RCC 7860 (cell line): ENCODE measurements around the gene KCNK15.

Experiments used
- DNase-seq: peaks from one replicate; pipeline ENCODE4 v3.0.0-alpha.2; 2015; ENCODE audit warnings: low spot score
- FAIRE-seq: peaks from 2 replicates; lab custom pipeline; 2012; peaks lifted over from hg19 to GRCh38; lab: Jason Lieb, UNC

The KCNK15 gene

DNA sequence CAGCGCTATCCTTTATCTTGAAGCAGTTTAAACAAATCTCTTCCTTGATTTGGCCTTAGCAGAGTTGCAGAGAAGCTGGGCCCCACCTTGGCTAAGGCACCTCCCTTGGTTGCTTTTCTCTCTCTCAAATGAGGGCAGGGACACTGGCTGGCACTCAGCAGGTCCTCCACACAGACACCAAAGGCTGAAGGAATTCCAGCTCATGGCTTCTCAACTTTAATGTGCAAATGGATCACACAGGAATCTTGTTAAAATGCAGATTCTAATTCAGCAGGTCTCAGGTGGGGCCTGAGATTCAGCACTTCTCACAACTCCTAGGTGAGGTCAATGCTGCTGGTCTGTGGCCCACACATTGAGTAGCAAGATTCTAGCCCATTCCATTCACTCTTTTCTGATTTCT, 39.0 kb downstream of the KCNK15 start:
- DNase-seq (no peak), FAIRE-seq (no peak)

DNA sequence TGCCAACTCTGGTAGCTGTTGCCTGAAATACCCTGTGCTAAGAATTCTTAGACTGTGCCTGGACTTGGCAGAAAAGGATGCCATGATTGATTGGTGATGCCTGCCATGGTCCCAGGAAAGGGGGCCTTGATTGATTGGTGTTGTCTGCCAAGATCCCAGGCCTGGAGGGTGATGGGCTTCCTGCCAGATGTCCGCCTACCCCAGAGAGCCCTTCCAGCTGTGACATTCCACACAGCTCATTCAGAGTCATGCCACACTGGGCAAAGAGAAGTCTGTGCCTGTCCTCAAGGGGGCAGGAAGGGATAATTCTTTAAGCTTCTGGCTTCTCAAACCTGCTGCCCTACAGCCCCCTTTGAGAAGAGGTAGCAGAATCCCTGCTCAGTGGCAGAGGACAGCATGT, 40.1 kb downstream of the KCNK15 start:
- FAIRE-seq (no peak), DNase-seq (no peak)

DNA sequence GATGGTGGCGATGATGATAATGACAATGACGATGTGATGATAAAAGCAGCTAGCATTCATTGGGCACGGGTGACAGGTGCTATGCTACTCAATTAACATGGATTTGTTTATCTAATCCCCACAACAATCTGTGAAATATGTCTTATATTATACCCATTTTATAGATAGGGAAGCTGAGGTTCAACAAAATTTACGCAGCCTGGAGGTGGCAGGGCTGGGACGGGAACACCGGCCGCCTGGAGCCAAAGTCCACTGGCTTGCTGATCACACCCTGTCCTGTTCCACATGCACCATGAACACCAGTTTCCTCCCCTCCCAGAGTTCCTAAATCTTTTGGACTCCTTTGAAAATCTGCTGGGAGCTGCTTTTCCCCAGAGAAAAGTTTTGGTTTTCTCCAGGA, 41.6 kb downstream of the KCNK15 start:
- FAIRE-seq: no peak
- no peak for DNase-seq

DNA sequence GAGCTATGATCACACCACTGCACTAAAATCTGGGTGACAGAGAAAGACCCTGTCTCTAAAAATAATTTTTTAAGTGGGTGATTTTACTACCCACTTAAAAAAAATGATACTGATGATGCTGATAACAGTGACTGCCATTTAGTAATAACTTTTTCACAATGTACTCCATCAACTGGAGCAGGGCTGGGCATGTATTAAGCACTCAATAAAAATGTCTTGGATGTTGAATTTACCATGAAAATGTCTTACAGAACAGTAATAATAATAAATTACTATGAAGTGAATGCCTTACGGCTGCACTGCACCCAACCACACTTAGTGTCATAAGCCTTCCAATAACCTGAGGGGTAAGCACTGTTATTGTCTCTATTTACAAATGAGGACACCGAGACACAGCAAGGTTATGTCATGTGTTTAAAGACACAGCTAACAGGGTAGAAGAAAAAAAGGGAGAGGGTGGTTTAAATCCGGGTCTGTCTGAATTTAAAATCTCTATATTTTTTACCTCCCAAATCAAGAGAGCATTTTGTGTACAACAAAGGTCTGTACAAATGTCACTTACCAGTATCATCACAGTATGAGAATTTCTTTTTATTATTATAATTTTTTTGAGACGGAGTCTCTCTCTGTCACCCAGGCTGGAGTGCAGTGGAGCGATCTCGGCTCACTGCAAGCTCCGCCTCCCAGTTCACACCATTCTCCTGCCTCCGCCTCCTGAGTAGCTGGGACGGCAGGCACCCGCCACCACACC, 43.2 kb downstream of the KCNK15 start:
- DNase-seq: no peak
- FAIRE-seq: no peak

DNA sequence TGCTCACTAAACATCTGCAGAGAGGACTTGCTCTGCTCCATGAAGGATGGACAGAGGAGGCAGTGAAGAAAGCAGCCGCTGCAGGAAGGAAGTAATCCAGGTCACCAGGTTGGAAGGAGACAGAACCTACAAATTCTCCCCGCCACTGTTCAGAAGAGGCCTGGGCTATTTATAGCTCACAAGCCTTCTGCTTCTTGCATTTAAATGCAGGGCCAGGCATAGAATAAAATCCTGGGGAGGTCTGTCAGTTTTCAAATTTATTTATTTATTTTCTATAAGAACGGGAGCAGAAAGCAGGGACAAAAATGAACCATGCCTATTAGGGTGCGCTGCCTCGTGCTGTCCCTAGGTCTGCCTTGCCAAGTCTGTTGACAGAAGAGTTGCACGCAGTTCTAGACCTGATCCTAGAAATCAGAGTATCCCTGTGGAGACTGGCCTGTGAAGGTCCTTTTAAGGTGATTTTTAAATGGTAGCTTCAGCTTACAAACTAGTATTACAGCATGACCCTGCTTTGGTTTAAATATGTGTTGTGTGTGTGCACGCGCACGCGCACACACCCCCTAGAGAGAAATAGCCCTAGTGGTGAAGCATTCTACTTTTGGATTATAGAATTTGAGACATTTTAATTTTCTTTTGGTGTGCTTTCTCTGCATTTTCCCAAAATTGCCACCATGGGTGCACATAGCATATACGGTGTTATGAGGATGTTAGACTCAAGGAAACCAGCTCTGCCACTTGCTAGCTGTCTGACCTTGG, 45.2 kb downstream of the KCNK15 start:
- no peak for FAIRE-seq
- no peak for DNase-seq

DNA sequence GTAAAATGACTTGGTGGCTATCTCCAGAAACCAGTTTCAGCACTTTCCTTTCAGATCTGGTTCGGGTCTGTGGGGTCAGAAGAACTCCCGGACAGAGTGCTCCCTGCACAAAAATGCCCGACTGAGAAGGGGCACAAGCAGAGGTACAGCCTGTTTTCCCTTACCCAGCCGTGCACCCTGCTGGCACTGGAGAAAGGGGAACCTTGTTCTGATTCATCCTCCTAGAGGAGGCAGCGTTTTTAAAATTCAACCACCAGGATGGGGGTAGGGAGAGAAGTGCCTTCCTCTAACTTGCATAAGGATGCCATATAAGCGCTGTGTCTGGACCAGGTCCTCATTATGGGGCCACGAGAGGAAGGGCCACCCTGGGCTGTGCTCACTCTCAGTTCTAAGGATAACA, 47.1 kb downstream of the KCNK15 start:
- FAIRE-seq: no peak
- DNase-seq: no peak

DNA sequence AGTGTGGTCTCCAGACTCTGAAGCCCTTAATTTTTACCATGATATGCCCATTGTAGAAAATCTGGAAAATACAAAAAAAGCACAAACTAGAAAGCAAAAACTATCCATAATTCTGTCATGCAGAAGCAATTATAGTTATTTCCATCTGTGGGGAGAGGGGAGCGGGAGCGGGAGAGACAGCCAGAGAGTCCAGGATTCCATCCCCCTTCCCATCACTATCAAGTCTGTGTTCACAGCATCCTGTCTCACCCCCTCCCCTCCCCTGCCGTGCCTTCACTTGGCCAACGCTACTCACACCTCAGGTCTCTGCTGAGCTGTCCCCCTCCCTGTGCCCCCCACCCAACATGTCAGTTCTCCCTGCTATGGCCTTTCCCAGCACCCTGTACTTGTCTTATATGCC, 50.2 kb downstream of the KCNK15 start:
- DNase-seq (no peak), FAIRE-seq (no peak)

DNA sequence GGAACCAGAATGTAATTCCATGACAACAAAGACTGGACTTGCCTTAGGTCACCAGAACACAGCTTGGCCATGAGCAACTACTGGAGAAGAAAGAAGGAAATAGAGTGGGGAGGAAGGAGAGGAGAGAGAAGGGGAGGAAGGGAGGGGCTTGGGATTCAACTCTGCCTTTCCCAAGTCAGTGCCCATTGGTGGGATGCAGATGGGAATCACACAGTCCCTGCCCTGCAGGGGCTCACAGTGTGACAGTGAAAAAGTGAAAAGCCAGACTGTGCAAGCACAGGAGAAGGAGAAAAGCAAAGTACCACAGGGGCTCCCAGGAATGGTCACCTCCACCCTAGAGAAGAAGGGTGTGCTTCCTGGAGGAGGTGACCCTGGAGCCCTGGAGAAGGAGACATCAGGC, 50.6 kb downstream of the KCNK15 start:
- DNase-seq: no peak
- no peak for FAIRE-seq

DNA sequence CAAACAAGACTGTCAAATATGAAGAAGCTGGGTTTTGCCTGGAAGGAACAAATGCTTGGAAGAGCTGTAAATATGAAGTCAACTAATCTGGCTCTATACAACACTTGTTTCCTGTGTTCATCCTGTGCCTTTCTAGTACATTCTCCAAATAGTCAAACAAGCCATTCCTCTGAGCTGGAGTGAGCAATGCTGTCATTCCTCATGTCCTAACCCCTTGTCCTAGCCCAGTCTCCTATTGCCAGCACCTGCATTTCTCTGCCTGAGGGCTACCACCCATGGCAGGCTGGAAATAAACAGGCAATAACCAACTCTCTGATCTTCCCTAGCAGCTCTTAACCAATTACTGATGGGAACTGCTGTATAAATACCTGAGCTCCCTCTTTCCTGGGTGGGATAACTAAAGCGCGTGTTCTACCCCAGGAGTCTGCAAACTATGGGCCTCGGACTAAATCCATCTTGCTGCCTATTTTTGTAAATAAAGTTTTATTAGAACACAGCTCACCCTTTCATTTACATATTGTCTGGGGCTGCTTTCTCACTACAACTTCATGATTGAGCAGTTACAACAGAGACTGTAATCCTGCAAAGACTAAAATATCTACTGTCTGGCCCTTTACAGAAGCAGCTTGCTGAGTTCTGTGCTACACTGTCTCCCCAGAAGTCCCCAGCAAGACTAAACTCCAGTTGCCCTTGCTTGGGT, 51.2 kb downstream of the KCNK15 start:
- FAIRE-seq (no peak), DNase-seq (no peak)

DNA sequence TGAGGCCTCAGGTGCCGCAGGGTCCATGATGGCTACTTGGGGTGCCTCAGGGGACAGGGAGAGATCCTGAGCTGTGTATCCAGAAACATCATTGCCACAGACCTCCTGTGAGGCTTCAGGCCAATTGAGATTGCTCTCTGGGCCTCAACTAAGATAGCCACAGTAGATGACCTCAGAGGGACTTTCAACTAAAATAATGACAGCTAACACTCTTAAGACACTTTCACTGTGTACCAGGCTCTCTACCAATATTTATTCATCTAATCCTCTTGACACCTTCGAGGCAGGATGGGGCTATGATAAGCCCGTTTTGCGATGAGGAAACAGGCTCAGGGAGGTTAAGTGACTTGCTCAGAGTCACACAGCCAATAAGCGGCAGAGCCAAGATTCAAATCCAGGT, 54.0 kb downstream of the KCNK15 start:
- FAIRE-seq: no peak

DNA sequence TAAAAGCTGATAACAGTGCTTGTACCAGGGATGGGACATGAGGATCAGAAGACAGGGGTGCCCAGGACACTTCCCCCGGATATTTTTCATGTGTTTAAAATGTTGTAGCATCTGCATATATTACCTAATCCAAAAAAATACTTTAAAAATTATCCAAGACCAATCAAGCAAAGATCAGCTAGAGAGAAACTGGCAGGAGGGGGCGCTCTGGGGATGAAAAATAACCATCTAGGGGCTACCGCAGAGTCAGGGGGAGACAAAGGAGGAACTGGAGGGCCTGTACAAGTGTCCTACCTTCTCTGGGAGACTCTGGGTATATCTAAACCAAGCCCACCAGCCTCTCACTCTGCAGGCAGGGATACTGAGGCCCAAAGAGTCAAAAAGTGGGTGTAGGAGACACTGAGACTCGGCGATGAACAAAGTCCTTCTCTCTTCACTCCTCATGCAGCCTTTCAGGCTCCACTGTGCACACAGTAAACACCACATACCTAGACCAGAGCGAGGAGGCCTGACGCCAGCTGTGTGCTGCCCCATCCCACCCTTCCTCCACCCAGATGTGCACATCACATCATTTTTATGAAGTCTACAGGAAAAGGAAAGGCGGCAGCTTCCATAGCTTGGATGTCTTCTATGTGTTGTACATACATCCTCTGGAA, 54.9 kb downstream of the KCNK15 start:
- DNase-seq (no peak), FAIRE-seq (no peak)

More for the DNA sequence above, 54.0 kb downstream of the KCNK15 start:
- DNase-seq: no peak
